ENCODE results near the gene KANTR.

KANTR gene

GRCh38 chrX:53081925-53082772 is 11.8 kb upstream of the KANTR start, which contains the start of gene TSPYL2:
TSS of gene TSPYL2 (plus strand) at chrX:53082367. CDS start at chrX:53082499, 132 bp downstream.
- TF ChIP-seq CTCF (conservative IDR thresholded peaks at IDR 0.05; ENCODE audit: low read length): no peak
- H3K4me3 ChIP-seq (ENCODE audit: low read length): peak within 1 kb of the TSS; percentile 70
- DNase-seq (ENCODE audit: low read depth): peak; percentile 98

- TF ChIP-seq CTCF (conservative IDR thresholded peaks at IDR 0.05; ENCODE audit: low read length): no peak
- peak overlapping the region; percentile 70 for H3K4me3 ChIP-seq (ENCODE audit: low read length)
- DNase-seq (ENCODE audit: low read depth): no peak
These were observed 10.9 kb upstream of the KANTR start for GRCh38 chrX:53082773-53083616.

- no peak for DNase-seq (ENCODE audit: low read depth)
- H3K4me3 ChIP-seq (ENCODE audit: low read length): no peak overlapping the region; the same call in 1 of the 2 replicates
- no peak for TF ChIP-seq CTCF (conservative IDR thresholded peaks at IDR 0.05; ENCODE audit: low read length)
These were observed 9.8 kb upstream of the KANTR start for GRCh38 chrX:53084043-53084570.

GRCh38 chrX:53084863-53085262 is 9.1 kb upstream of the KANTR start:
- no peak for DNase-seq (ENCODE audit: low read depth)
- TF ChIP-seq CTCF (conservative IDR thresholded peaks at IDR 0.05; ENCODE audit: low read length): no peak
- H3K4me3 ChIP-seq (ENCODE audit: low read length): no peak overlapping the region

- no peak overlapping the region for H3K4me3 ChIP-seq (ENCODE audit: low read length)
- DNase-seq (ENCODE audit: low read depth): no peak
- TF ChIP-seq CTCF (conservative IDR thresholded peaks at IDR 0.05; ENCODE audit: low read length): no peak
These were observed 8.2 kb upstream of the KANTR start for GRCh38 chrX:53085661-53086229.

GRCh38 chrX:53086464-53086863 is 7.5 kb upstream of the KANTR start:
- DNase-seq (ENCODE audit: low read depth): no peak
- TF ChIP-seq CTCF (conservative IDR thresholded peaks at IDR 0.05; ENCODE audit: low read length): no peak
- no peak overlapping the region for H3K4me3 ChIP-seq (ENCODE audit: low read length)

Data from AG10803 (cell line).